Measurements from ENCODE around the gene UBALD1. TPM values are rescaled to one million over a fixed set of nuclear protein-coding genes. Genes with fewer than 3 reads are reported as not detected.

UBALD1 gene
- total RNA-seq, 1 donor from 2014 or later = 4.6 TPM

DNA sequence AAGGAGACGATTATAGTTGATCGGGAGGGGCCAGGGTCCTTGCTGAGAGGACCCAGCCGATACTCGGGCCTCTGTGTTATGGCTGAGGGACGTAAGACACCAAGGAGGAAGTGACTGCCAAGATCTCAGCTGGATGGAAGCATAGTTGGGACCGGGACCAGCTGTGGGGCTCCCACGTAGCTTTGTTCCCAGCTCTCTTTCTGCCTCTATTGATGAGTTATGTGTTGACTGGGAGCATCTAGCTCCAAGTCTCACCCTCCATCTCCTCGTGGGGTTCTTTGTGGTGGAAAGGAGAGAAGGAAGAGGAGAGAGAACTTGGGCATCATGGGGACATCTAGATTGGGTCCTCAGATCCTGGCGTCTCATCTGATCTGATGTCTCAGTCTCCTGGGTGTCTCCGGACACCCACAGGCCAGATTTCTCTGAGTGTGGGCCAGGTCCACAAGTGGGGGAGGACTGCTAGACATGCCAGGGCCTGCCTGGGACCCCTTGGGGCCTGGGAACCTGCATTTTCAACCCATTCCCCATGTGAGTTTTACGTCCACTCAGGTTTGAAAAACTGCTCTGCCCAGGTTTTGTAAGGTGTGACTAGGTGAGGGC lies 11.0 kb upstream of the UBALD1 start:
- Histone ChIP-seq H3K4me1 (peaks cover 7 to 23% of the 10 kb centered on the region in 2 donors), H3K4me3 (peak overlapping the region; percentile 79 to 98), H3K27me3 (no peaks in the 10 kb centered on the region), H3K27ac (peak overlapping the region; percentile 91 to 92), H3K36me3 (no peaks in the 10 kb centered on the region), H3K9me3 (no peaks in the 10 kb centered on the region)
- TF ChIP-seq, protein P1, sequence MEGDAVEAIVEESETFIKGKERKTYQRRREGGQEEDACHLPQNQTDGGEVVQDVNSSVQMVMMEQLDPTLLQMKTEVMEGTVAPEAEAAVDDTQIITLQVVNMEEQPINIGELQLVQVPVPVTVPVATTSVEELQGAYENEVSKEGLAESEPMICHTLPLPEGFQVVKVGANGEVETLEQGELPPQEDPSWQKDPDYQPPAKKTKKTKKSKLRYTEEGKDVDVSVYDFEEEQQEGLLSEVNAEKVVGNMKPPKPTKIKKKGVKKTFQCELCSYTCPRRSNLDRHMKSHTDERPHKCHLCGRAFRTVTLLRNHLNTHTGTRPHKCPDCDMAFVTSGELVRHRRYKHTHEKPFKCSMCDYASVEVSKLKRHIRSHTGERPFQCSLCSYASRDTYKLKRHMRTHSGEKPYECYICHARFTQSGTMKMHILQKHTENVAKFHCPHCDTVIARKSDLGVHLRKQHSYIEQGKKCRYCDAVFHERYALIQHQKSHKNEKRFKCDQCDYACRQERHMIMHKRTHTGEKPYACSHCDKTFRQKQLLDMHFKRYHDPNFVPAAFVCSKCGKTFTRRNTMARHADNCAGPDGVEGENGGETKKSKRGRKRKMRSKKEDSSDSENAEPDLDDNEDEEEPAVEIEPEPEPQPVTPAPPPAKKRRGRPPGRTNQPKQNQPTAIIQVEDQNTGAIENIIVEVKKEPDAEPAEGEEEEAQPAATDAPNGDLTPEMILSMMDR (IDR thresholded peaks at IDR 0.05) = no peak
- intact Hi-C loops (cut with DNase I) = no loop called here
- DNase-seq (ENCODE audit: low spot score in 2 of 2) = no peak

DNA sequence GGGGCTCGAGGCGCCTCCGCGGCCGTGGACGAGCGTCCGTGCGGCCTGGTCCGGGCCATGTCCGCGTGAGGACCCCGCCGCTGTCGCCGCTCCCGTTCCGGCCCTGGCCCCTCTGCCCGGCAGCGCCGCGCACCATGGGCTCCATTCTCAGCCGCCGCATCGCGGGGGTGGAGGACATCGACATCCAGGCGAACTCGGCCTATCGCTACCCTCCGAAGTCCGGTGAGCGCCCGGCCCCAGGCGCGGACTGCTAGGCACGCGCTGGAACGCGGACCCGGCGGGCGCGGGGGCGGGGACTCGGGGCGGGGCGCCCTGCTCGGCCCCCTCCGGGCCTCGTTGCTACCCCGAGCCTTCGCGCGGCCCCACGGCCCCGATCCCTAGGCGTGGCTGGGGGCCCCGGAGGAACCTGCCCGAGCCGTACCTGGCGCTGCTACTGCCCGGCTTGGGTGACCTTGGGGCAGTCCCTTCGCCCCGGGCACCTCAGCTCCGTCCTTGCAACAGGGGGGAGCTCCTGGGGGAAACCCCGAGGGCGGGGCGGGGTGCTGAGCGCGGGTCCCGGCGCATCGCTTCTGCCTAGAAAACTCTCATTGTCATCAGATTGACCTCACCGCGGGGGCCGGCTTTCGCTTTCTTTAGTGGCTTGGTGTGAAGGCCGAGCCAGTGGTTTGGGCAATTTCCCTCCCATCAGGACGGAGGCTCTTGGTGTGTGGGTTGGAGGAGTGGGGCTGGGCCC lies 10.3 kb upstream of the UBALD1 start:
- TF ChIP-seq, protein P1 (IDR thresholded peaks at IDR 0.05) = no peak
- peak overlapping the region; percentile 79 to 98 for H3K4me3 ChIP-seq
- H3K27ac ChIP-seq = peak overlapping the region; percentile 91 to 92
- peak; percentile 33 to 83 for DNase-seq (ENCODE audit: low spot score in 2 of 2)
- H3K9me3 ChIP-seq = no peaks in the 10 kb centered on the region
- peaks cover 7 to 23% of the 10 kb centered on the region in 2 donors for H3K4me1 ChIP-seq
- H3K27me3 ChIP-seq = no peaks in the 10 kb centered on the region
- H3K36me3 ChIP-seq = no peaks in the 10 kb centered on the region
- intact Hi-C loops (cut with DNase I) = loop anchor here (1.0 to 5.0 kb wide), 2 partner anchors 9 to 332 kb away; partner anchors contain the start of gene SEC14L5

DNA sequence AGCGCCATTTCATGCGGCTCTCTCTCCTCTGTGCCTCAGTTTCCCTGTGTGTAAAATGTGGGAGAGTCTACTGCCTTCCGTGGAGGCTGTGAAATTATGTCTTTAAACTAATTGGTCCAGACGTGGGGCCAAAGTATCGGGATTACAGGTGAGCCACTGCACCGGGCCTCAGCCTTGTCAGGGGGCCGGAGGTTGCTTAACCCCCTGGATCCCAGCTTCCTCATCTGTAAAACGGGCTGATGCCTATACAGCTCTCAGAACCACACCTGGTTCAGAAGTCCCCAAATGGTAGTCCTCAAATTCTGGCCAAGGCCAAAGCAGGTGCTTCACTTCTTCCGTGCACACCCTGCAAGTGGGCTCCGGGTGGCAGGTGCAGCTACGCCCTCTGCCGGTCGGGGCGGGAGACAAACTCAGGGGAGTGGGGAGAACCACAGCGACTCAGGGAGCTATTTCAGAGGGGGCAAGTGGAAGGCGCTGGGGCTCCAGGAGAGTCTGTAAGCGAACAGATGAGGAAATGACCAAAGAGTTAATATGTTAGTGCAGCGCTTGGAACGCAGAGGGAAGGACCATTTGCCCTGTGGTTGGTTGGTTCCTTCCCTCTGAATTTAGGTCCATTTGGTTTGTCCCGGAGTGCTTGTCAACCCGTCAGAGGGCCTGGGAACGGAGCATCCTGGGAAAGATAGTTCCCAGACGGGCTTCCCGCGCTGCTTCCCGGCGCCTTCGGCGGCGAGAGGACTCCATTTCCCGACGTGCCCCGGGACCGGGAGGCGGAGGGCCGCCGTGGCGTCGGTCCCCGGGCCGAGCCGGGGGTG lies 9.5 kb upstream of the UBALD1 start, which contains the start of gene MGRN1:
Gene MGRN1 (plus strand): TSS at position 812 of the 812 bp plus-strand sequence. CDS start 135 bp downstream, outside the sequence.
- TF ChIP-seq, protein P1 (IDR thresholded peaks at IDR 0.05) = peak; percentile 88 to 99 (median 92)
- H3K27me3 ChIP-seq = no peaks in the 10 kb centered on the region
- intact Hi-C loops (cut with DNase I) = loop anchor here (1.0 to 5.0 kb wide), 2 partner anchors 8 to 333 kb away; partner anchors contain the start of gene SEC14L5

DNA sequence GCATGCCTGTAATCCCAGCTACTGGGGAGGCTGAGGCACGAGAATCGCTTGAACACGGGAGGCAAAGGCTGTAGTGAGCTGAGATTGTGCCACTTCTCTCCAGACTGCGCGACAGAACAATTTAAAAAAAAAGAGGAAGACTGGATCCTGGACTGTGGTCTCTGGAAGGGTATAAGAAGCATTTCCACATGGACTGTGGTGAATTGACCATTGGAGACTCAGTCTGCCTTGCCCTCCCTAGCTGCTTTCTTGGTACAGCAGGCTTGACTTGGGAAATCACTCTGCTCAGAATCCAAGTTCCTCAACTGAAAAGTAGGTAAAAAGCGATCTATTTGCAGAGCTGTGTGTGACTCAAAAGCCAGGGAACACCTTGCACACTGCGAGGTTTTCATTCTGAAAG lies 8.9 kb upstream of the UBALD1 start:
- intact Hi-C loops (cut with DNase I) = loop anchor here (5.0 kb wide), 1 partner anchor 334 kb away; the partner anchor contains the start of gene SEC14L5
- TF ChIP-seq, protein P1 (IDR thresholded peaks at IDR 0.05) = no peak
- peak overlapping the region in 1 of 2 donors; percentile 79 for H3K4me3 ChIP-seq
- no peaks in the 10 kb centered on the region for H3K27me3 ChIP-seq
- H3K4me1 ChIP-seq = peaks cover 7 to 23% of the 10 kb centered on the region in 2 donors
- no peaks in the 10 kb centered on the region for H3K36me3 ChIP-seq
- no peak overlapping the region for H3K27ac ChIP-seq
- no peak for DNase-seq (ENCODE audit: low spot score in 2 of 2)
- no peaks in the 10 kb centered on the region for H3K9me3 ChIP-seq

More for the DNA sequence above, 9.5 kb upstream of the UBALD1 start, which contains the start of gene MGRN1:
- DNase-seq (ENCODE audit: low spot score in 2 of 2) = peak; percentile 81 to 96
- no peaks in the 10 kb centered on the region for H3K9me3 ChIP-seq
- peak within 1 kb of the TSS; percentile 79 to 98 for H3K4me3 ChIP-seq
- peak within 1 kb of the TSS; percentile 91 to 92 for H3K27ac ChIP-seq
- H3K4me1 ChIP-seq = peaks cover 7 to 23% of the 10 kb centered on the region in 2 donors
- no peaks in the 10 kb centered on the region for H3K36me3 ChIP-seq

Data from ascending aorta (tissue), 2 donors.